Breast epithelium (tissue), 3 donors: ENCODE results near the gene CTSW.
"Not testable (repeated sequence)": the region's sequence is repeated elsewhere in the genome, so short reads cannot be mapped to it uniquely, and the experiment has no call there.

Experiments used
- POLR2A ChIP-seq: fragments of 450-650 bp; IDR thresholded peaks from one replicate; pipeline ENCODE4 v1.6.1; 2016; ENCODE audit warnings: antibody characterized with exemption, mild to moderate bottlenecking, moderate library complexity
- POLR2AphosphoS5 ChIP-seq, 3 donors: sonication (generic); formaldehyde crosslinking; IDR thresholded peaks; one replicate each; pipeline ENCODE4 v1.6.1; 2017; ENCODE audit warnings: antibody characterized with exemption in 3 of 3
- TF ChIP-seq, protein P1 (sequence below), 3 donors: fragments of 450-650 bp; IDR thresholded peaks; one replicate each; pipeline ENCODE4 v1.5.1; 2016 to 2017; ENCODE audit warnings: antibody characterized with exemption in 3 of 3, mild to moderate bottlenecking in 3 of 3, moderate library complexity in 3 of 3

DNA sequence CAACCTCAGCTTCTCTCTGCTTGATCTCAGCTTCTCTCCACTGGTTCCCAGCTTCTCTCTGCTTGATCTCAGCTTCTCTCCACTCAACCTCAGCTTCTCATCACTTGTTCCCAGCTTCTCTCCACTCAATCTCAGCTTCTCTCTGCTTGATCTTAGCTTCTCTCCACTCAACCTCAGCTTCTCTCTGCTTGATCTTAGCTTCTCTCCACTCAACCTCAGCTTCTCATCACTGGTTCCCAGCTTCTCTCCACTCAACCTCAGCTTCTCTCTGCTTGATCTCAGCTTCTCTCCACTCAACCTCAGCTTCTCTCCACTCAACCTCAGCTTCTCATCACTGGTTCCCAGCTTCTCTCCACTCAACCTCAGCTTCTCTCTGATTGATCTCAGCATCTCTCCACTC is 47.4 kb upstream of the CTSW start:
- TF ChIP-seq, protein P1, sequence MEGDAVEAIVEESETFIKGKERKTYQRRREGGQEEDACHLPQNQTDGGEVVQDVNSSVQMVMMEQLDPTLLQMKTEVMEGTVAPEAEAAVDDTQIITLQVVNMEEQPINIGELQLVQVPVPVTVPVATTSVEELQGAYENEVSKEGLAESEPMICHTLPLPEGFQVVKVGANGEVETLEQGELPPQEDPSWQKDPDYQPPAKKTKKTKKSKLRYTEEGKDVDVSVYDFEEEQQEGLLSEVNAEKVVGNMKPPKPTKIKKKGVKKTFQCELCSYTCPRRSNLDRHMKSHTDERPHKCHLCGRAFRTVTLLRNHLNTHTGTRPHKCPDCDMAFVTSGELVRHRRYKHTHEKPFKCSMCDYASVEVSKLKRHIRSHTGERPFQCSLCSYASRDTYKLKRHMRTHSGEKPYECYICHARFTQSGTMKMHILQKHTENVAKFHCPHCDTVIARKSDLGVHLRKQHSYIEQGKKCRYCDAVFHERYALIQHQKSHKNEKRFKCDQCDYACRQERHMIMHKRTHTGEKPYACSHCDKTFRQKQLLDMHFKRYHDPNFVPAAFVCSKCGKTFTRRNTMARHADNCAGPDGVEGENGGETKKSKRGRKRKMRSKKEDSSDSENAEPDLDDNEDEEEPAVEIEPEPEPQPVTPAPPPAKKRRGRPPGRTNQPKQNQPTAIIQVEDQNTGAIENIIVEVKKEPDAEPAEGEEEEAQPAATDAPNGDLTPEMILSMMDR (IDR thresholded peaks at IDR 0.05) = not testable (repeated sequence)
- not testable (repeated sequence) for TF ChIP-seq POLR2A; POLR2AphosphoS5 (IDR thresholded peaks at IDR 0.05)
